Stimulated activated CD4-positive, alpha-beta T cell treated with anti-CD3 and anti-CD28 coated beads, Interleukin-12 subunit alpha, Interleukin-12 subunit beta, amount 100 ng/mL, for 4 hours (primary cell): ENCODE measurements around the gene ENTREP3.
A peak's percentile ranks its signal among the peaks of the same experiment; 100 is the strongest.
"Not testable (repeated sequence)": the region's sequence is repeated elsewhere in the genome, so short reads cannot be mapped to it uniquely, and the experiment has no call there.

ENCODE experiments used
- DNase-seq: peaks from one replicate; pipeline ENCODE4 v3.0.0-alpha.2; 2020

The ENTREP3 gene

GRCh38 chr1:155219592-155220031, 35.7 kb downstream of the ENTREP3 start:
- no peak for DNase-seq

- DNase-seq: no peak
These were observed 36.3 kb downstream of the ENTREP3 start for GRCh38 chr1:155218854-155219591.

GRCh38 chr1:155214702-155215101, 40.6 kb downstream of the ENTREP3 start:
- DNase-seq: not testable (repeated sequence)

DNA sequence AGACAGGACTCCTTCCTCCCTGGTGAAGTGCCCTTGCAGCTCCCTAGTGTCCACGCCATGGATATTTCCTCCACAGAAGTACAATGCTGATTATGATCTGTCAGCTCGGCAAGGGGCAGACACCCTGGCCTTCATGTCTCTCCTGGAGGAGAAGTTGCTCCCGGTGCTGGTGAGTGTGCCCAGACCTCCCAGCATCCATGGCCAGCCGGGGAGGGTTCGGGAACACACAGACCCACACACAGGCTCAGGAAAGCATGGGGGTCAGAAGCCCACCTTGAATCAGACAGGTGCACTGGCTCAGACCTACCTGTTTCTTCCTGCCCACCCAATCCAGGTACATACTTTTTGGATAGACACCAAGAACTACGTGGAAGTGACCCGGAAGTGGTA, 43.2 kb downstream of the ENTREP3 start:
- not testable (repeated sequence) for DNase-seq

DNA sequence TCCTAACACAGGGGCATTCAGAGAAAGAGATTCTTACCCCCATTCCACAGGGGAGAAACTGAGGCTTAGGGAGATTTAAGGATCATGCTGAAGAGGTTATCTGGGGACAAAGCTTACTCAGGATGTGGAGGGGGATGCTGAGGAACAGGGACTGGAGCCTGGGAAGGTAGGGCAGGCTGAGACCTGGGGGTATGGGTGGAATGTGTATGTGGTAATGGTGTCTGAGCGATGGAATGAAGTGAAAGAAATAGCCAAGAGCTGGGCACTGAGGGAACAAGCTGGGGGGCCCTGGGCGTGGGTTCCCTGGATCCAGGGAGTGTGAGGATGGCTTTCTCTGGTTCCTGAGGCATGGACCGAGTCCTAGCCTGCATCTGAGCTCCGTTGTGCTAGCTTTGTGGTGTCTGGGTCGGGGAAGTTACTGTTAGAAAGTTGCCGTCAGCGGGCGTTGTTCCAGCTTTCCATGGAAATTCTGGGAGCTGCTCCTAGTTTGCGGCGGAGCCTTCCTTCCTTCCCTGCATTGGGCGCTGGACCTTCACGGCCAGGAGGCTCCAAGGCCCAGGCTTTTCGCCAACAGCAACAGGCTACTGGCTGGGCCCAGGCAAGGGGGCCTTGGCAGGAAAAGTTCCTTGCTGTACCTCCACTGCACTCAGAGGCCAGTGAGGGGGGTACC, 43.8 kb downstream of the ENTREP3 start:
- DNase-seq: not testable (repeated sequence)

GRCh38 chr1:155210314-155211104, 44.8 kb downstream of the ENTREP3 start:
- DNase-seq: no peak

- no peak for DNase-seq
These were observed 46.0 kb downstream of the ENTREP3 start for GRCh38 chr1:155209312-155209721.

GRCh38 chr1:155208541-155209311, 46.6 kb downstream of the ENTREP3 start, which contains the start of gene MTX1:
TSS of gene MTX1 (plus strand) at chr1:155208695. CDS start at chr1:155208805, 110 bp downstream.
- DNase-seq: peak; percentile 88

DNA sequence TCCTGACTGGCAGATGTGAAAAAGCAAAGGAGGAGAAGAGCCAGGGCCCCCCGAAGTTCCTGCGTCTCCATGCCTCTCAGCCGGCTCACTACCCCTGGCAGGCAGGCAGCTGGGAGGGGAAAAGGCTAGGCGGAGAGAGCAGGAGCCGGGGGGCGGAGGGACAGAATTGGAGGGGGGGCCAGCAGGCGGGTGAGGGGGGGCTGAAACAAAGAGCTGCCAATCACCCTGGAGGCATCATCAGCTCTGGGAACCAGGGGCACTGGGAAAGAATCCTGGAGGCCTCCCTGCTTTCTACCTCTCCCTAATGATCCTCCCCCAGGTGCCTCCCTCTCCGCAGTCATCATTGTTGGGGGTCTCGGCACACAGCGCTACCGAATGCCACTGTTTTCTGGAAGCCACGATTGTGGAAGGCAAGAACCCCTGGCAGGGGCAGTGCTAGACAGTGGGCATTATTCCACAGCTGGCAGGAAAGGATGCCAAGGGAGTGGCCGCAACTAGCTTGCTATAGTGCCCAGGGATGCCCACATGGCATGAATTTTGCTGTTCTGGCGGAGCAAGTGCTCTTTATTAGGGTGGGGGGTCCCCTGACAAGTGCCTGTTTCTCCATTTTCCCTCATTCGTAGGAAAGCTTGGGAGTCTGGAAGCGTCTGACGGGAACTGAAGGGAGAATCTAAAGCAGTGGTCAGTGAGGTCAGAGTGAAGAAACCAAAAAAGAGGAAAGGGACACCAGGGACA, 47.3 kb downstream of the ENTREP3 start, which contains the start of gene THBS3:
TSS of gene THBS3 (minus strand) at position 92 of the 735 bp plus-strand sequence. CDS start at position 71, 21 bp downstream.
- DNase-seq: no peak

GRCh38 chr1:155206891-155207805, 48.1 kb downstream of the ENTREP3 start:
- peak; percentile 91 for DNase-seq

DNA sequence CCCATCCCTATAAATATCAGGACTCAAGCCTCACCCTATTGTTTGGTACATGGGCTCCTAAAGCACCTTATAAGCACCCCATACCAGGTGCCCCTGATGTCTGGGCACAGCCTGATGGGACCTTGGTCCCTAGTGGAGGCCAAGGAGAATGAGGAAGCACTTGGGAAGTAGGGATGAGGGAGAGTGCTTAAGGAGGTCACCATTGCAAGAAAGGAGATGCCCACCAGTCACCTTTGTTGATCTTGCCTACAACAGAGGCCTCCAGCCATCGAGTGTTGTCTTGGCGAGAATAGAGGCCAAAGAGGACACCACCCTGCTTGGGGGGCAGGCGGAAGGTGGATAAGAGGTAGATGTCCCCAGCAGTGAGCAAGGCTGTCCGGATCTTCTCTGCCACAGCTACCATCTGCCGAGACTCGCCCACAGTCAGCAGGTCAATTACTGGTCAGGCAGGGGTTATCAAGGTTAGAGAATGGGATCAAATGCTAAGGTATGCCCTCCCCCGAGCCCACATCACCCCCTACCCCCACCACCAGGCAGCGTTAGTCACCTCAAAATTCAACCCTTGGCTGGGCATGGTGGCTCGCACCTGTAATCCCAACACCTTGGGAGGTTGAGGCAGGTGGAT, 49.2 kb downstream of the ENTREP3 start:
- DNase-seq: no peak

DNA sequence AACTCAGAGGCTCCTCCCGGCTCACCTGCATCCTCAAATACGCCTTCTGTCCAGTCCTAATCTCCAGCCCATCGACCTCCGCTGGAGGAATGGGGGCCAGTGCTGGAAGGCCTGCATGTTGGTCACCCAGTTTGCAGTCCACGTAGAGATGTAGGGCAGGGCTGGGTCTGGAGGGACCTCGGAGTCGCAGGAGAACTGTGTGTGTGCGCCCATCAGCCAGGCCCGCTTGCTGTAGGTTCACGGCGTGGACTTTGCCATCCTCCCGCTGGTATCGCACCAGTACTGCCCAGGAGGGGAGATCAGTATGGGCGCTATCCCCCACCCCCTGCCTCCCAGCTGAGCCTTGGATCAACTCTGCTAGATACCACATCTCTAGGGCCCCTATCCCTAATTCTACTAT, 50.2 kb downstream of the ENTREP3 start:
- DNase-seq: no peak

- DNase-seq: no peak
These were observed 52.4 kb downstream of the ENTREP3 start for GRCh38 chr1:155202731-155203515.

DNA sequence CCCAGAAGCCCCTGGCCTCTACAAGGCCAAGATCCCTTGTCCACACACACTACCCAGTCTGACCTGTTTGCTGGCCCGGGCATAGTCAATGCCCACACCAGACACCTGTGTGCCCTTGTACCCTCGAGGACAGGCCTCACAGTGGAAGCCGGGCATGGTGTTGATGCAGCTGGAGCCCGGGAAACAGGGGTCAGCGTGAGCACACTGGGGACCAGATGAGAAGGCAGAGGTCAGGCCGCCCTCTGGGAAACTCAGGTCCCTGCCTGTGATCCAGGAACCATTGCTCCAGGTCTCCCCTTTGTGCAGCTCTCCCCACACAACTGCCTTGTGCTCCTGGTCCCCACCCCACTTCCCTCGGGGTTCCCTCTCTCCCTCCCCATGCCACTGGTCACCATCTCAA, 53.1 kb downstream of the ENTREP3 start:
- no peak for DNase-seq

GRCh38 chr1:155200920-155201319, 54.4 kb downstream of the ENTREP3 start:
- DNase-seq: no peak

GRCh38 chr1:155199792-155200191, 55.5 kb downstream of the ENTREP3 start:
- DNase-seq: no peak

GRCh38 chr1:155198547-155198906, 56.8 kb downstream of the ENTREP3 start:
- no peak for DNase-seq

DNA sequence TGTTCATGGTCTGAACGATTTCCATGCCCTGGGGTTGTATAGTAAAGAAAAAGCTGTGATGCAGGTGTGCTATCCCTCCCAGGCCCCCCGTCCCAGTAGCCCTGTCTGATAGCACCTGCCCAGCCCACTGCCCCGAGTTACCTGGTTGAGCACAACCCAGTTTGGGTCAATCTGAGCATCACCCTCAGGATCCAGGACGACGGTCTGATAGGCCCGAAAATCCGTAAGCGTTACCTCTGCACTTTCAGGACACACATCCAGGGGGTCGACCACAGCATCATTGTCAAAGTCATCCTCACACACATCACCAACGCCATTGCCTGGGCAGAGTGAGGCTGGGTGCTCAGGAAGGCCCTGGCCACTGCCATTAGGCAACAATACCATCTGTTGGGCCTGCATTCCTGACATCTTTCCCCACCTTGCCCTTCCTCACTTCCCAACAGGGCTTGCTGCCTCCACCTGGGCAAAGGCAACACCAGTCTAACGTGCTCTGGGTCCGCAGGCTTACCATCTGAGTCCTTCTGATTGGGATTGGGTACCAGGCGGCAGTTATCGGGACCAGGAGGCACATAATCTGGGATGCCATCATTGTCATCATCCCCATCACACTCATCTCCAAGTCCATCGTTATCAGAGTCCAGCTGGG, 57.3 kb downstream of the ENTREP3 start:
- DNase-seq: no peak
